SK-N-SH treated with all-trans-retinoic acid at 6 μM for 48 hours (cell line): ENCODE measurements around the gene ITM2B.
"Not testable (repeated sequence)": the region's sequence is repeated elsewhere in the genome, so short reads cannot be mapped to it uniquely, and the experiment has no call there.

Experiments used
- ATAC-seq: fragments of 200-7000 bp; cut with Tn5 transposase; 3 replicates; pipeline ENCODE4 v1.9.1; 2020; ENCODE audit warnings: mild to moderate bottlenecking, moderate library complexity
- ARNTL ChIP-seq: fragments of 450-650 bp; formaldehyde crosslinking; IDR thresholded peaks from 2 replicates; pipeline ENCODE4 v1.5.0; 2020; ENCODE audit warnings: low read depth, mild to moderate bottlenecking, moderate library complexity, borderline replicate concordance
- BACH2 ChIP-seq: fragments of 250-450 bp; sonication (Bioruptor Pico); IDR thresholded peaks from 2 replicates; pipeline ENCODE4 v1.9.0; 2021; ENCODE audit warnings: mild to moderate bottlenecking, borderline replicate concordance
- CREB5 ChIP-seq: fragments of 250-450 bp; sonication (Bioruptor Pico); IDR thresholded peaks from 2 replicates; pipeline ENCODE4 v1.5.1; 2020; ENCODE audit warnings: low read depth, mild to moderate bottlenecking, moderate library complexity
- CSDC2 ChIP-seq: fragments of 250-450 bp; sonication (Bioruptor Pico); IDR thresholded peaks from 2 replicates; pipeline ENCODE4 v1.5.0; 2020; ENCODE audit warnings: mild to moderate bottlenecking, moderate library complexity
- ESRRG ChIP-seq: fragments of 250-450 bp; sonication (Bioruptor Pico); IDR thresholded peaks from 2 replicates; pipeline ENCODE4 v1.6.1; 2021; ENCODE audit warnings: mild to moderate bottlenecking
- GLIS3 ChIP-seq: fragments of 250-450 bp; sonication (Bioruptor Pico); IDR thresholded peaks from 2 replicates; pipeline ENCODE4 v1.5.0; 2020; ENCODE audit warnings: mild to moderate bottlenecking, moderate library complexity
- ISL1 ChIP-seq: fragments of 250-450 bp; sonication (Bioruptor Pico); IDR thresholded peaks from 2 replicates; pipeline ENCODE4 v2.1.2; 2022; ENCODE audit warnings: mild to moderate bottlenecking, moderate library complexity
- OSR1 ChIP-seq: fragments of 250-450 bp; sonication (Bioruptor Pico); IDR thresholded peaks from 2 replicates; pipeline ENCODE4 v1.8.0; 2022; ENCODE audit warnings: moderate library complexity, mild to moderate bottlenecking, inconsistent platforms
- PPARA ChIP-seq: fragments of 250-450 bp; sonication (Bioruptor Pico); IDR thresholded peaks from 2 replicates; pipeline ENCODE4 v1.5.0; 2020; ENCODE audit warnings: mild to moderate bottlenecking, borderline replicate concordance
- RARB ChIP-seq: fragments of 250-450 bp; sonication (Bioruptor Pico); IDR thresholded peaks from 2 replicates; pipeline ENCODE4 v1.8.0; 2021; ENCODE audit warnings: mild to moderate bottlenecking, moderate library complexity
- SNAI2 ChIP-seq: fragments of 250-450 bp; sonication (Bioruptor Pico); IDR thresholded peaks from 2 replicates; pipeline ENCODE4 v1.5.0; 2020; ENCODE audit warnings: mild to moderate bottlenecking, moderate library complexity
- TCF4 ChIP-seq: fragments of 250-450 bp; sonication (Bioruptor Pico); IDR thresholded peaks from 2 replicates; pipeline ENCODE4 v1.8.0; 2021; ENCODE audit warnings: mild to moderate bottlenecking, moderate library complexity, borderline replicate concordance
- TOX ChIP-seq: fragments of 250-450 bp; sonication (Bioruptor Pico); IDR thresholded peaks from 2 replicates; pipeline ENCODE4 v1.8.0; 2021; ENCODE audit warnings: mild to moderate bottlenecking, moderate library complexity, borderline replicate concordance
- ZC3H10 ChIP-seq: fragments of 250-450 bp; sonication (Bioruptor Pico); IDR thresholded peaks from 2 replicates; pipeline ENCODE4 v1.5.1; 2021; ENCODE audit warnings: mild to moderate bottlenecking, moderate library complexity
- ZFP3 ChIP-seq: fragments of 250-450 bp; sonication (Bioruptor Pico); IDR thresholded peaks from 2 replicates; pipeline ENCODE4 v1.5.0; 2020; ENCODE audit warnings: mild to moderate bottlenecking, moderate library complexity
- ZFP30 ChIP-seq: fragments of 450-650 bp; formaldehyde crosslinking; IDR thresholded peaks from 2 replicates; pipeline ENCODE4 v1.5.0; 2022; ENCODE audit warnings: mild to moderate bottlenecking, moderate library complexity
- ZNF565 ChIP-seq: fragments of 450-650 bp; formaldehyde crosslinking; conservative IDR thresholded peaks from 2 replicates; pipeline ENCODE4 v1.5.0; 2020; ENCODE audit warnings: low read depth, mild to moderate bottlenecking, moderate library complexity
- ZNF70 ChIP-seq: fragments of 450-650 bp; formaldehyde crosslinking; IDR thresholded peaks from 2 replicates; pipeline ENCODE4 v1.5.0; 2020; ENCODE audit warnings: mild to moderate bottlenecking, moderate library complexity
- ZNF8 ChIP-seq: fragments of 450-650 bp; formaldehyde crosslinking; IDR thresholded peaks from 2 replicates; pipeline ENCODE4 v1.5.0; 2020; ENCODE audit warnings: mild to moderate bottlenecking, moderate library complexity
- TF ChIP-seq, protein P1 (sequence below): fragments of 250-450 bp; sonication (Bioruptor Pico); IDR thresholded peaks from 2 replicates; pipeline ENCODE4 v1.5.1; 2021; ENCODE audit warnings: mild to moderate bottlenecking, moderate library complexity
- TF ChIP-seq, protein P2 (sequence below): fragments of 250-450 bp; sonication (Bioruptor Pico); IDR thresholded peaks from 2 replicates; pipeline ENCODE4 v1.8.0; 2020; ENCODE audit warnings: mild to moderate bottlenecking, moderate library complexity, borderline replicate concordance
- TF ChIP-seq, protein P3 (sequence below): fragments of 250-450 bp; sonication (Bioruptor Pico); IDR thresholded peaks from 2 replicates; pipeline ENCODE4 v1.8.0; 2021; ENCODE audit warnings: low read depth, mild to moderate bottlenecking, moderate library complexity, borderline replicate concordance

ITM2B gene

GRCh38 chr13:48234566-48235340 is 1.7 kb downstream of the ITM2B start:
- TF ChIP-seq ZNF8 (no peak), TOX (CRISPR knock-in tag) (no peak), ZFP3 (CRISPR knock-in tag) (no peak), GLIS3 (CRISPR knock-in tag) (no peak), RARB (CRISPR knock-in tag) (no peak), OSR1 (CRISPR knock-in tag) (no peak), CSDC2 (CRISPR knock-in tag) (no peak), ZFP30 (CRISPR knock-in tag) (no peak)
- TF ChIP-seq, protein P1, sequence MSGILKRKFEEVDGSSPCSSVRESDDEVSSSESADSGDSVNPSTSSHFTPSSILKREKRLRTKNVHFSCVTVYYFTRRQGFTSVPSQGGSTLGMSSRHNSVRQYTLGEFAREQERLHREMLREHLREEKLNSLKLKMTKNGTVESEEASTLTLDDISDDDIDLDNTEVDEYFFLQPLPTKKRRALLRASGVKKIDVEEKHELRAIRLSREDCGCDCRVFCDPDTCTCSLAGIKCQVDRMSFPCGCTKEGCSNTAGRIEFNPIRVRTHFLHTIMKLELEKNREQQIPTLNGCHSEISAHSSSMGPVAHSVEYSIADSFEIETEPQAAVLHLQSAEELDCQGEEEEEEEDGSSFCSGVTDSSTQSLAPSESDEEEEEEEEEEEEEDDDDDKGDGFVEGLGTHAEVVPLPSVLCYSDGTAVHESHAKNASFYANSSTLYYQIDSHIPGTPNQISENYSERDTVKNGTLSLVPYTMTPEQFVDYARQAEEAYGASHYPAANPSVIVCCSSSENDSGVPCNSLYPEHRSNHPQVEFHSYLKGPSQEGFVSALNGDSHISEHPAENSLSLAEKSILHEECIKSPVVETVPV (CRISPR knock-in tag) = no peak
- TF ChIP-seq, protein P2, sequence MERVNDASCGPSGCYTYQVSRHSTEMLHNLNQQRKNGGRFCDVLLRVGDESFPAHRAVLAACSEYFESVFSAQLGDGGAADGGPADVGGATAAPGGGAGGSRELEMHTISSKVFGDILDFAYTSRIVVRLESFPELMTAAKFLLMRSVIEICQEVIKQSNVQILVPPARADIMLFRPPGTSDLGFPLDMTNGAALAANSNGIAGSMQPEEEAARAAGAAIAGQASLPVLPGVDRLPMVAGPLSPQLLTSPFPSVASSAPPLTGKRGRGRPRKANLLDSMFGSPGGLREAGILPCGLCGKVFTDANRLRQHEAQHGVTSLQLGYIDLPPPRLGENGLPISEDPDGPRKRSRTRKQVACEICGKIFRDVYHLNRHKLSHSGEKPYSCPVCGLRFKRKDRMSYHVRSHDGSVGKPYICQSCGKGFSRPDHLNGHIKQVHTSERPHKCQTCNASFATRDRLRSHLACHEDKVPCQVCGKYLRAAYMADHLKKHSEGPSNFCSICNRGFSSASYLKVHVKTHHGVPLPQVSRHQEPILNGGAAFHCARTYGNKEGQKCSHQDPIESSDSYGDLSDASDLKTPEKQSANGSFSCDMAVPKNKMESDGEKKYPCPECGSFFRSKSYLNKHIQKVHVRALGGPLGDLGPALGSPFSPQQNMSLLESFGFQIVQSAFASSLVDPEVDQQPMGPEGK (CRISPR knock-in tag) = no peak
- peak; percentile 18; the same call in 1 of the 3 replicates for ATAC-seq

DNA sequence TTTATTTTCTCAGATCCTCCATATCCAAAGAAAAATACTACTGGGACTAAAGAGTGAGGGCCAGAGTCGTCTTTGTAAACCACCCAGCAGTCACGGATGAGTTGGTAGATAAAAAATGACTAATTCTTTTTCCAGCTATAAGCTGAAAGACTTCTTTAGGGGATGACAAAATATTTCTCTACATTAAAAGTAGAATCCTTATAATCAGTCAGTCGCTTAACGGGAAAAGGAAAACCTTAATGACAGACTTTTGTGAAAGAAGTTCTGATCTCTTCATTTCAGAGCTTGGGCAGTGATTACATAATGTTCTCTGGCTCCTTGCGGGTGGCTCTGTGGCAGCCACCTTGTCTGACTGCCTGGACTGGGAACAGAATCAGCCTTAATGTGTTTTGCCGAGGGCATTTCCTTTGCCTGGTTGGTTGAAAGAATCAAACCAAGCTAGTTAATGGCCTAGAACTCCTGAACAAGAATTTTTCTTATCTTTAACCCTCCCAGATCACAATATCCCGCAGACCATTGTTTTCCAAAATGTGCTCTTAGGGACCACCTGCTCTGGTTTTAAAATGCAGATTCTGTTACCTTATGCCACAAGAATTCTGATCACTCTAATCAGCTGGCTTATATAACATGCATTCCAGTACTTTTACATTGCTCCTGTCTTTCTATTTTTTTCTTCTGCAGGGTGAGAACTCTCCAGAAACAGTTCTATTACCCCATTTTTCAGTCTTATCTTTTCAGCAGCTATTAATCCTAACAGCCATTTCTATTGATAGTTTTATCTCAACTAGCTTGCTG is 2.5 kb downstream of the ITM2B start:
- no peak for TF ChIP-seq ZC3H10 (CRISPR knock-in tag)
- TF ChIP-seq OSR1 (CRISPR knock-in tag) = no peak
- TF ChIP-seq, protein P3, sequence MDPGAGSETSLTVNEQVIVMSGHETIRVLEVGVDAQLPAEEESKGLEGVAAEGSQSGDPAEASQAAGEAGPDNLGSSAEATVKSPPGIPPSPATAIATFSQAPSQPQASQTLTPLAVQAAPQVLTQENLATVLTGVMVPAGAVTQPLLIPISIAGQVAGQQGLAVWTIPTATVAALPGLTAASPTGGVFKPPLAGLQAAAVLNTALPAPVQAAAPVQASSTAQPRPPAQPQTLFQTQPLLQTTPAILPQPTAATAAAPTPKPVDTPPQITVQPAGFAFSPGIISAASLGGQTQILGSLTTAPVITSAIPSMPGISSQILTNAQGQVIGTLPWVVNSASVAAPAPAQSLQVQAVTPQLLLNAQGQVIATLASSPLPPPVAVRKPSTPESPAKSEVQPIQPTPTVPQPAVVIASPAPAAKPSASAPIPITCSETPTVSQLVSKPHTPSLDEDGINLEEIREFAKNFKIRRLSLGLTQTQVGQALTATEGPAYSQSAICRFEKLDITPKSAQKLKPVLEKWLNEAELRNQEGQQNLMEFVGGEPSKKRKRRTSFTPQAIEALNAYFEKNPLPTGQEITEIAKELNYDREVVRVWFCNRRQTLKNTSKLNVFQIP = no peak
- TF ChIP-seq ZFP3 (CRISPR knock-in tag) = no peak
- no peak for TF ChIP-seq ZNF70 (CRISPR knock-in tag)
- no peak for TF ChIP-seq BACH2 (CRISPR knock-in tag)
- no peak for TF ChIP-seq GLIS3 (CRISPR knock-in tag)
- no peak for TF ChIP-seq ESRRG (CRISPR knock-in tag)
- TF ChIP-seq ZNF565 (CRISPR knock-in tag) = no peak
- no peak for TF ChIP-seq ZFP30 (CRISPR knock-in tag)
- no peak for TF ChIP-seq TOX (CRISPR knock-in tag)
- TF ChIP-seq, protein P1 (CRISPR knock-in tag) = no peak
- TF ChIP-seq ARNTL = no peak
- no peak for TF ChIP-seq RARB (CRISPR knock-in tag)
- TF ChIP-seq SNAI2 (CRISPR knock-in tag) = no peak
- no peak for TF ChIP-seq PPARA (CRISPR knock-in tag)
- TF ChIP-seq CSDC2 (CRISPR knock-in tag) = no peak
- no peak for TF ChIP-seq ISL1
- peak; percentile 46 for ATAC-seq

DNA sequence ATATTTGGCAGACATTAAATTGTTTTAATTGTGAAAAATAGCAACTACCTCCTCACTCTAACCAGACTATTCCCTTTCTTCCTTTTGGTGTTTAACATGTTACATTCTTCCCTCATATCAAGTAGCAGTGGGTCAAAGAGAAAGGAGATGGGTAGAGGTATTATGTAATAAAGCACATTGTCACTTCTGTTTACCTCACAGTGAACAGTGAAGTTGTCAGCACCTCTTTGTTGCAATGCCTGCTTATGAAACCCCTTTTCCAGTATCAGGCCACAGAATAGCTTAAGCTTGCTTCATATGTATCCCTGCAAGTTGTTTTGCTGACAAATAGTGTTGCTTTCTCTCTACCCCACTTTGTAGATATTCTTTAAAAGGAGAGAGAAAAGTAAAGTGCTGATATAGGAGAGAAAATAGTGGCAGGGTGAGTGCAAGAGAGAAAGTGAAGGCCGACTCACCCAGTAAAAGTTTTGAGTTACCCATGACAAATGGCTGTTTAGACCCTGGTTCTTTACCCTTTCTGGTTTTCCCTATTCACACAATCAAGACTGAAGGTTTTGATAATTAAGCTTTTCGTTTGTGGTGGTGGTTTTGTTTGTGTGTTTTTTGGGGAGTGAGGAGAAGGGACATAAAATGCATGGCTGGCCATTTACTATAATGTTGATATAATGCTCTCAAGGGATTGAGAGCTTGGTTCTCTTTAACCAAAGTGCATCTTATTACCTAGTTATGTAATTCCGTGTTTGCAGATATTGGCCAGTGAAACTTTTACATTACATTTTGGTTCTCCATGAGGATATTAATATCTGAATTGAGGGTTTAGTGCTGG is 3.7 kb downstream of the ITM2B start:
- no peak for ATAC-seq
- TF ChIP-seq TOX (CRISPR knock-in tag) = no peak
- TF ChIP-seq, protein P3 = no peak
- TF ChIP-seq ZFP30 (CRISPR knock-in tag) = no peak
- no peak for TF ChIP-seq ESRRG (CRISPR knock-in tag)
- TF ChIP-seq BACH2 (CRISPR knock-in tag) = no peak
- TF ChIP-seq ISL1 = no peak
- no peak for TF ChIP-seq ZNF8
- TF ChIP-seq SNAI2 (CRISPR knock-in tag) = no peak
- no peak for TF ChIP-seq ZNF70 (CRISPR knock-in tag)
- no peak for TF ChIP-seq ZNF565 (CRISPR knock-in tag)
- TF ChIP-seq ZC3H10 (CRISPR knock-in tag) = no peak
- no peak for TF ChIP-seq OSR1 (CRISPR knock-in tag)
- TF ChIP-seq RARB (CRISPR knock-in tag) = no peak
- no peak for TF ChIP-seq ARNTL
- no peak for TF ChIP-seq CREB5 (CRISPR knock-in tag)
- no peak for TF ChIP-seq CSDC2 (CRISPR knock-in tag)
- TF ChIP-seq TCF4 (CRISPR knock-in tag) = no peak

DNA sequence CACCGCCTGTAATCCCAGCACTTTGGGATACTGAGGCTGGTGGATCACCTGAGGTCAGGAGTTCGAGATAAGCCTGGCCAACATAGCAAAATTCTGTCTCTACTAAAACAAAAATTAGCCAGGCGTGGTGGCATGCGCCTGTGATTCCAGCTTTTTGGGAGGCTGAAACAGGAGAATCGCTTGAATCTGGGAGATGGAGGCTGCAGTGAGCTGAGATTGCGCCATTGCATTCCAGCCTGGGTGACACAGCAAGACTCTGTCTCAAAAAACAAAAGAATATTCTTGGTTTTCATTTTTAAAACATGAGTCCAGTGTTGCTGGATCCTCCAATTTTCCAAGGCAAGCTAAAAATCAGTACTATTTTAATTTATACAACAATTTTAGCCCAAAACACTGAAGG is 6.4 kb downstream of the ITM2B start:
- not testable (repeated sequence) for ATAC-seq
